Measurements from ENCODE around the gene DYRK4.

DNA sequence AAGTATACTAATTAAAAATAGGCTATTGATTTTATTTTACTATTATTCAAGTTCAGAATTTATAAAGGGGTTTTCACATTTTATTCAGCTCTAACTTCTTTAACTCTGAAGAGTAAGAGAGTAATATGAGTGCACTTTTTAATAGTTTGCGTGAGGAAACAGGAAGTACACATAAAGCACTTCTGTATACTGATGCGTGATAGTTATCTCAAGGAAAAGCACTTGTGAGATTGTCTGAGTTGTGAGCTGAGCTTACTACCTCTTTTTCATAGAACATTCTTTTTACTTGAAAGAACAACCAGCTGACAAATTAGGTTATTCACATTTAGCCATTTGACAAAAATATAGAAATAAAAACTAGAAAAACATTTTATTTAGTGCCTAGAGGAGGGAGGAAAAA, 21.4 kb upstream of the DYRK4 start:
- TF ChIP-seq ZNF274 (IDR thresholded peaks at IDR 0.05; ENCODE audit: low read depth, low read length) (no peak), YY1 (IDR thresholded peaks at IDR 0.05; ENCODE audit: insufficient read depth, insufficient read length) (no peak)

All from NT2/D1 (cell line).